K562 (cell line): ENCODE data around the gene ADD3.

Experiments
- EP300 ChIP-seq: IDR thresholded peaks from 2 replicates; pipeline ENCODE4 v1.6.1; 2012; ENCODE audit warnings: low read length, improper control_type of control experiment
- FUS ChIP-seq: fragments of 200-400 bp; formaldehyde crosslinking; optimal IDR thresholded peaks from 2 replicates; pipeline ENCODE3; 2017; ENCODE audit warnings: low read depth, low read length
- NFIC ChIP-seq: fragments of 450-650 bp; IDR thresholded peaks from 2 replicates; pipeline ENCODE4 v1.6.1; 2017; ENCODE audit warnings: mild to moderate bottlenecking, inconsistent platforms
- SMC3 ChIP-seq: conservative IDR thresholded peaks from 2 replicates; pipeline ENCODE4 v1.6.1; 2011; ENCODE audit warnings: low read depth, low read length, improper control_type of control experiment; ENCODE audit not compliant: insufficient read depth
- SPI1 ChIP-seq: IDR thresholded peaks from 2 replicates; pipeline ENCODE4 v1.6.1; 2011; ENCODE audit warnings: low read depth, low read length, control low read depth, borderline replicate concordance
- ZBTB8A ChIP-seq: fragments of 450-650 bp; IDR thresholded peaks from 2 replicates; pipeline ENCODE4 v1.6.1; 2018; ENCODE audit warnings: mild to moderate bottlenecking, moderate library complexity; ENCODE audit not compliant: partially characterized antibody
- ZNF224 ChIP-seq: sonication (generic); formaldehyde crosslinking; IDR thresholded peaks from 2 replicates; pipeline ENCODE4 v1.8.0; 2022; ENCODE audit warnings: mild to moderate bottlenecking, missing genetic modification reagents

- no peak for TF ChIP-seq ZNF224
- no peak for TF ChIP-seq EP300
- no peak for TF ChIP-seq FUS
- no peak for TF ChIP-seq SPI1
- TF ChIP-seq SMC3 = no peak
- TF ChIP-seq ZBTB8A = no peak
- no peak for TF ChIP-seq NFIC
These were observed 167.0 kb downstream of the ADD3 start for GRCh38 chr10:110174816-110175215.
